HG03159 (cell line): ENCODE data around the gene TAF5.
"Not testable (repeated sequence)": the region's sequence is repeated elsewhere in the genome, so short reads cannot be mapped to it uniquely, and the experiment has no call there.

Experiments
- ATAC-seq: cut with Tn5 transposase; IDR thresholded peaks from one replicate; pipeline ENCODE4 v1.9.1; 2021; ENCODE audit warnings: mild to moderate bottlenecking, moderate library complexity; ENCODE audit not compliant: unreplicated experiment

The TAF5 gene

DNA sequence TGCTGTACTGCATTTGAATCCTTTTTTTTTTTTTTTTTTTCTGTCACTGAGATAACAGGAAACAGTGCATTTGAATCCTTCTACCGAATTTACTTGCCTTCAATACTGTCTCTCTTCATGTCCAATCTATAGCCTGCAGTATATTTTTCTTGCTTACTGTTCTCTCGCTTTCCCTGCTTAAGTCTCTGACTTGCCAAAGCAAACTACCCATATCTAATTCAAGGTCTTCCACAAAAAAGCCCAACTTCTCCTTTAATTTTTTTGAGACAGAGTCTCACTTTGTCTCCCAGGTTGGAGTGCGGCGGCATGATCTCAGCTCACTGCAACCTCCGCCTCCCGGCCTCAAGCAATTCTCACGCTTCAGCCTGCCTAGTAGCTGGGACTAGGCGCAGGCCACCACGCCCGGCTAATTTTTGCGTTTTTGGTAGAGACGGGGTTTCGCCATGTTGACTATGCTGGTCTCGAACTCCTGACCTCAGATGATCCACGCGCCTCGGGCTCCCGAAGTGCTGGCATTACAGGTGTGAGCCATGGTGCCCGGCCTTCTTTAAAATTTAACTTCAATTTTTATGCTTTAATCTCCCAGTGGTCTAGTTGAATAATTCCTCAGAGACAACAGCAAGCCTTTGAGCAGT is 29.5 kb downstream of the TAF5 start:
- ATAC-seq, result no peak

DNA sequence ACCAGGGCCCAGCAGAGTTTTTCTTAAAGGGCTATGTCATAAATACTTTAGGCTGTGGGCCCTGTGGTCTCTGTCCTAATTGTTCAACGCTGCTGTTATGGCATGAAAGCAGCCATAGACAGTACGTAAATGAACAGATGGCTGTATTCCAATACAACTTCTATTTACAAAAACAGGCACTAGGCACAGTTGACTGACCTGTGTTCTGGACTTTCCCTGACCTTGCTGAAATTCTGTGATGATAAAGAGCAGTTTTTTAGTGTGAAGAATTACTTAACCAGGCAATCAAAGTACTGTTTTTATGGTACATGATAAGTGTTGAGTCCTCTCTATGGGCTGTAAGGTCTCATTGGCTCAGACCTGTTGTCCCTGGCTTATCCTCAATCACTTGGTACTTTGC is 45.8 kb downstream of the TAF5 start:
- ATAC-seq, result no peak

DNA sequence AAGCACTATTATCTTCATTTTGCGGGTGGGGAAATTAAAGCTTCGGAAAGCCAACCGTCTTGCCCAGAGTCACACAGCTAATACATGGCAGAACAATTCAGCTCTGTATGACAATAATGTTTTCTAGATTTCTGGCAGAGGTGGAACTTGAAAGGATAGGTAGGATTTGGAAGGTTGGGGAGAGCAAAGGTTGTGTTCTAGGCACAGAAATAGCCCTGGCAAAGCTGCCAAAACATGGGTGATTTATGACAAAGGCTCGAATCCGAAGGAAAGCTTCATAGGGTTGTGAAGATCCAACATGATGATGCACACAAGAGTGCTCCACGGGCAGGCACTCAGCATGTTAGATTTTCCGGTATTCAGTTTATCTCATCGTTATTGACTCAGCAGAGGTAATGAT is 47.8 kb downstream of the TAF5 start:
- no peak for ATAC-seq

DNA sequence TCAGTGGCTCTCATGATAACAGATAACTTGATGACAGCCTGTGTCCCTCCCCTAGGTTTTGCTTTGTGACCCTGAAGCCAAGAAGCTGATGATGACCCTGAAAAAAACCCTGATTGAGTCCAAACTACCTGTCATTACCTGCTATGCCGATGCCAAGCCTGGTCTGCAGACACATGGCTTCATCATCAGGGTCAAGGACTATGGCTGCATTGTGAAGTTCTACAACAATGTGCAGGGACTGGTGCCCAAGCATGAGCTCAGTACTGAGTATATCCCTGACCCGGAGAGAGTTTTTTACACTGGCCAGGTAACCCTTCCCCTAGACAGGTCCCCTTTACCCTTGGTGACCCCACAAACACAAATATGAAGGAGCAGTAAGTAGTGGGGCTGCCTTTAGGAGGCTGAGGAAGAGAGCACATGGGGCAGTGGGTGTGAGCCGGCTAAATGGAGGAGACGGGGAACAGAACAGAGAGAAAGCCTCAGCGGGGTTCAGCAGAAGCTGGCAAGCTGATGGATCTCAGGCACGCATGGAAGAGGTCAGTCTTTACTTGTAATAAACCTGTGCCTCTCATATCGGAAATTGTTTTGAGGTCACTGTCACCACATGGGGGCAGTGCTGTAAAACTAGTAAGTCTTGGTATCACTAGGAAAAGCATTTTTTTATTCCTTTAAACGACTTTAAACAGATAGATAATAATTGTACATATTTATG is 48.8 kb downstream of the TAF5 start:
- ATAC-seq, result no peak

DNA sequence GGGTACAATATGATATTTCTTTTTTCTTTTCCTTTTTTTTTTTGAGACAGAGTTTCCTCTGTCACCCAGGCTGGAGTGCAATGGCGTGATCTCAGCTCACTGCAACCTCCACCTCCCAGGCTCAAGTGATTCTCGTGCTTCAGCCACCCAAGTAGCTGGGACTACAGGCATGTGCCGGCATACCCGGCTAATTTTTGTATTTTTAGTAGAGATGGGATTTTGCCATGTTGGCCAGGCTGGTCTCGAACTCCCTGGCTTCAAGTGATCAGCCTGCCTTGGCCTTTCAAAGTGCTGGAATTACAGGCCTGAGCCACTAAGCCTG is 49.3 kb downstream of the TAF5 start:
- not testable (repeated sequence) for ATAC-seq

DNA sequence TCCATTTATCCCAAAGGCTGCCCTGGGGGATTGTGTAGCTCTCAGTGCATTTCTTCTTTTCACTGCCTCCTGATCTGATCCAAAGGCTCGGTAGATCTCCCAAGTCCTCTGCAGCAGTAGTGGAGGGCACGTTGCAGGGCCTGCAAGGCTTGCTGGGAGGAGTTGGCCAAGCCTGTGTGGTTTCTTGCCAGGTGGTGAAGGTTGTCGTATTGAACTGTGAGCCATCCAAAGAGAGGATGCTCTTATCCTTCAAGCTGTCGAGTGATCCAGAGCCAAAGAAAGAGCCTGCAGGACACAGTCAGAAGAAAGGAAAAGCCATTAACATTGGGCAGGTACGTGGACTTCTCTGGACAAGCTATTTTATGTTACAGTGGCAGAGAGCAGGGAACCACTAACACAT is 49.8 kb downstream of the TAF5 start:
- no peak for ATAC-seq

DNA sequence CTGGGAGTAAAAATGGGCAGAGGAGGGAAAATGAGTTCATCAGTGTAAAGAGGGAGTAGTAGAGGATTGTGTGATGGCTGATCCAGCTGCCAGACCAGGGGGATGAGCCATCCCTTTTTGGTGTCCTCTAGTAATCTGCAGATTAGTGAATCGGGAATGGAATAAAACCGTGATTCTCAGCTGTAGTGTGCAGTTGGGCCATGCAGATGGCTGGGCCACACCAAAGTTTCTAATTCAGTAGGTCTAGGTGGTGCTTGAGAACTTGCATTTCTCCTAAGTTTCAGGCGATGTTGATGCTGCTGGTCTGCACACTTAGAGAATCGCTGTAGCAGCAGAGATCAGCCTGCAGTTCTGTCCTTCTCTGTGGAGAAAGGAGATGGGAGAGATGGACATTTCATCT is 51.3 kb downstream of the TAF5 start:
- ATAC-seq, result no peak

DNA sequence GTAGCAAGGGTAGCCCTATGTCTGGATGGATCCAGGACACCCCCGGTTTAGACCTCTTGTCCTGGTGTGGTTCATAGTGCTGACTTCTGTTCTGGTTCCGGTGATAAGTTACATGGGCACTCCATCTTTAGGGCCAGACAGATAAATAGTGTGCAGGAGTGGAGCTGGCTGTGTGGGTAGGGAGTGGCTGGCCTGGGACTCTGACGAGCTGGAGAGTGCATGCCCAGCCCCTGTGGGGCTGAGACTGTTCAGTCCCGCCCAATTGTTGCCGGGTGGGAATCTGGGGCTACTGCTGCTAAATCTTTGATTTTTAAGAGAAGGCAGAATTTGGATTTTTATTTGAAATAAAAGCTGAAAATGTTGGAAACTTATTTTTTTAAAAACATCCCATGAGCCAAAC is 56.0 kb downstream of the TAF5 start:
- ATAC-seq, result no peak

DNA sequence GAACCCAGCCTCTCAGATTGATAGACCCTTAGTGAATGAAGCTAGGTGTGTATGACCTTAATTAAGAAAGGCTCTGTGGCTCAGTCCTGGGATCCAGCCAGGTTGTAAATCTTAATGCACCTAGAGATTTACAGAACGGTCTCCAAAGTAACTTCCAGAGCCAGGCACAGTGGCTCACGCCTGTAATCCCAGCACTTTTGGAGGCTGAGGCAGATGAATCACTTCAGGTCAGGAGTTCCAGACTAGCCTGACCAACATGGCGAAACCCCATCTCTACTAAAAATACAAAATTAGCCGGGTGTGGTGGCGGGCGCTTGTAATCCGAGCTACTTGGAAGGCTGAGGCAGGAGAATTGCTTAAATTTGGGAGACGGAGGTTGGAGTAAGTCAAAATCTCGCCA is 60.1 kb downstream of the TAF5 start:
- no peak for ATAC-seq

DNA sequence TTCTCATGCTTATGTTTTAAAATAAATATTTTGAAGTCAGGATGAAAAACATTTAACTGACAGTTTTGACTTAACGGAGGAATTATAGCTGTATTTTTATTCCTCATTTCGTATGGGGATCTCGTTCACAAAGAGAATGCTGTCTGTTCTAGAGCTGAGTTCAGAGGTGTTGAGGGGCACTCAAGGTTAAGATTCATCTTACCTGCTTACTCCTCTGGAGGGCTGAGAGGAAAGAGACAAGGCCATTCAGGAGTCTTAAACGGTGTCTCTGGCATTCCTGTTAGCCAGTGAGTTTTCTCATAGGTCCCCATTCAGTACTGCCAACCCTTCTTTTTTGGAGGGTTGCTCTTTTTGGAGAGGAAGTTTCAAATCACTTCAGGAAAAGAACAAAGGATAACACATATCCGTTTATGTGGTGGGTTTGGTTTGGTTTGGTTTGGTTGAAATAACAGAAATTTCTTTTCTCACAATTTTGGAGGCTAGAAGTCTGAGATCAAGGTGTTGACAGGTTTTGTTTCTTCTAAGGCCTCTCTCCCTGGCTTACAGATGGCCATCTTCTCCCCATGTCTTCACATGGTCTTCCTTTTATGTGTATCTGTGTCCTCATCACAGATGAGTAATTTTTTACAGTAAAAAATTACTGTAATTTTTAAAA is 61.3 kb downstream of the TAF5 start:
- no peak for ATAC-seq

DNA sequence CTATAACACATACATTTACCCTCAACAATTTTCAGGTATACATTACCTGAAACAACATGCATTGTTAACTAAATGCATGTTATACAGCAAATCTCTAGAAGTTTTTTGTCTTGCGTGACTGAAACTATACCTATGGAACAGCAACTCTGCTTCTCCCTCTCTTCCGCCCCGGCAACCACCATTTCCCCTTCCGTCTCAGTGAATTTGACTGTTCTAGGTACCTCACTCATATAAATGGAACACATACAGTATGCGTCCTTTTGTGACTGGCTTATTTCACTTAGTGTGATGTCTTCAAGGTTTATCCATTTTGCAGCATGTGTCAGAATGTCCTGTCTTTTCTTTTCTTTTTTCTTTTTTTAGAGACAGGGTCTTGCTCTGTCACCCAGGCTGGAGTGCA is 61.9 kb downstream of the TAF5 start:
- no peak for ATAC-seq

DNA sequence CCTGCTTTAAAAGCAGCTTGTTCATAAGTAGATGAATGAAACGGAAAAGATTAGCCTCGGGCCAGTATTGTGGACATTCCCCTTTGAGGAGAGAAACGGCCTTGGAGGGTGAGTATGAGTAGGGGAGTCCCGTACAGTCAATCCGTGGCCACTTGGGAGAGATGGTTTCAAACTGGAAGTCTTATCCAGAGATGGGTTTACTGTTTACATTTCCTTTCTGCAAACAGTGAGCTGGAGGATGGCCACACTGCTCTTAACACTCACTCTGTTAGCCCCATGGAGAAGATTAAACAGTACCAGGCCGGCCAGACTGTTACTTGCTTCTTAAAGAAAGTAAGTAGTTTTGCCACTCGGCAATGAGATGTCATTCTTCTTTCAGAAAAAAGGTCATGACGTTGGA is 64.1 kb downstream of the TAF5 start:
- ATAC-seq, result no peak

DNA sequence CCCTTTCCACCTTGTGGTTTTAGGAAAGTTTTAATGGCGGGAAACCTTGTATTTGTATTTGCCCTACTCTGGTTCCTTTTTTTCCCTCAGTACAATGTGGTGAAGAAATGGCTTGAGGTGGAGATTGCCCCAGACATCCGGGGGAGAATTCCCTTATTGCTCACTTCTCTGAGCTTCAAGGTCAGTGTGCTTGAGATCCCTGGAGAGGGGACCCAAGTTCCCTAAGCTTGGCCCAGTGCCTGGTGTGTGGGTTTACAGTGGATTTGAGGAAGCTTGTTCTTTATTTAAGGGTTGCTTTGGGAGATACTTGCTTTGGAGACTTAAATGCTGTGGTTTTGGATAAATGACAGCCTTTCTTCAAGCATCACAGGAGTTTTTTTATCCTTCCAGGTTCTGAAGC is 66.1 kb downstream of the TAF5 start:
- ATAC-seq, result no peak
